Cerebellar cortex (tissue), 1 donor: ENCODE measurements around the gene FZD1.
"Not testable (repeated sequence)": the region's sequence is repeated elsewhere in the genome, so short reads cannot be mapped to it uniquely, and the experiment has no call there.

Experiments
- DNase-seq: peaks from one replicate; pipeline ENCODE4 v3.0.0-alpha.2; 2015; ENCODE audit warnings: low spot score

FZD1 gene

DNA sequence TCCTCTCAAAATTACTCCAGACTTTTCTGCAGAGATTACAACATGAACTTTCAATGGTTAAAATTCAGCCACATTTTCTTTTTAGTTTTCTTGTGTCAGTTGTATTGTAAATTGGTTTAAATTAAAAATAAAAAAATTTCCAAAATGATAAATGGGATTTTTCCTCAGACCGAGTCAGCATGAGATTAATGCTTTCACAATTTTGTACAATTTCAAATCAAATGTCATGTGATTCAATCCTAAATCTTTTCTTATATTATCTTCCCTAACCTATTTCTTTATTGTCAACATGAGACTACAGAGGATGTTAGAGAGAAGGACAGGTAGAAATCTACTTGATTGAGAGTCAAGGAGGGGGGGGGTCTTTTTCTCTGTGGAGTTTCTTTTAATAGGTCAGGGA lies 33.7 kb downstream of the FZD1 start:
- DNase-seq = no peak

GRCh38 chr7:91299952-91300775 lies 35.9 kb downstream of the FZD1 start:
- no peak for DNase-seq

DNA sequence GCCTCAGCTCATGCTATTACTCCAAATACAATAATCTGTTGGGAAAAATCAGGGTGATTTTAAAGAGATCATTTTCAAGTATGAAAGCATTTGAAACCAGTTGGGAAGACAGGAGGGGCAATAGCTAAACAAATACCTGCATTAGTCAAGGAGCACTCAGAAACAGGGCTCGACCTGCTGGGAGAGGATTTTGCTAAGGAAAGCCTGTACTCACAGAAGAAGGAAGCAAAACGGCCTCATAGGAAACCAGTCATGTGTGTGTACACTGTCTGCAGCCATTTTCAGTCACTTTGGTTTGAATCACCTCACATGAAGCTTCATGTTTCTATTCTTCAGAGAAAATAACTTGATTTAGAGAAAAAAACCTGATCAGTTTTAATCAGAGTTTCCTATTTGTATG lies 38.6 kb downstream of the FZD1 start:
- no peak for DNase-seq

GRCh38 chr7:91306266-91306665 lies 42.0 kb downstream of the FZD1 start:
- DNase-seq = no peak

- no peak for DNase-seq
Observed at GRCh38 chr7:91307467-91307866, 43.2 kb downstream of the FZD1 start.

- DNase-seq = not testable (repeated sequence)
Observed at GRCh38 chr7:91308191-91308590, 44.0 kb downstream of the FZD1 start.

DNA sequence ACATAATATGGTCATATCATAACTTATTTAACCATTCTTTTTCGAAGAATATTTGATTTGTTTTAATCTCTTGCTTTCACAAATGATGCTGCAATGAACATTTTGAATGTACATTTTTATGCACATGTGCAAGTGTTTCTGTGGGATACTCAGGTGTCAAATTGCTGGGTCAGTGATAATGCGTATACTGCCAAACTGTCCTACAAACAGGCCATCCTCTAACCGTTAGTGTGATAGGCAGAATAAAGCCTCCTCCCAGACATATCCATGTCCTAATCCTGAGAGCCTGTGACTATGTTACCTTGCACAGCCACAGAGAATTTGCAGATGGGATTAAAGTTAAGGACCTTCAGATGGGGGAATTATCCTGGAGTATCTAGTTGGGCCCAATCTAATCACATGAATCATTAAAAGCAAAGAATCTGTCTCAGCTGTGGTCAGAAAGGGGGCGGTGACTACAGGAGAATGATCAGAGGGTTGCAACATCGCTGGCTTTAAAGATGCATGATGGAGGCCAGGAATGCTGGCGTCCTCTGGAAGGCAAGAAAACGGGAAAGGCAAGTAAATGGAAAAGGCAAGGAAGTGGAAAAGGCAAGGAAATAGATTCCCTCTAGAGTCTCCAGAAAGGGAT lies 46.7 kb downstream of the FZD1 start:
- no peak for DNase-seq

DNA sequence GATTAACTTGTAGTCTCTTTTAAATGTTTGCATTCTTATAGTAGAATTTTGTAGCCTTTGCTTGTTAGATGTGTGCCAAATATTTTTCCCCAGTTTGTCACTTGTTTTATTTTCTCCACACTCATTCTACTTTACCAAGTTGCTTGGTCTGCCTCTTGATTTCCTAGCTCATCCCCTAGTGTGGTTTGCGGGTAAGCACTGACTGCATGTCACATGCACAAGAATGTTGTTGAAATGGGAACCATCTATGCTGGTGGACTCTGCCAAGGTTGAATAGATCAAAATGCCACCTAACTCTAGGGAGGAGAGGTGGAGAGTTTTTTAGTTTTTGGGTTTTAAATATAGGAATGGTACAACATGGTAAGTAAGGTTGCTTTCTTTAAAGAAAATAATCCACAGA lies 47.6 kb downstream of the FZD1 start:
- no peak for DNase-seq

DNA sequence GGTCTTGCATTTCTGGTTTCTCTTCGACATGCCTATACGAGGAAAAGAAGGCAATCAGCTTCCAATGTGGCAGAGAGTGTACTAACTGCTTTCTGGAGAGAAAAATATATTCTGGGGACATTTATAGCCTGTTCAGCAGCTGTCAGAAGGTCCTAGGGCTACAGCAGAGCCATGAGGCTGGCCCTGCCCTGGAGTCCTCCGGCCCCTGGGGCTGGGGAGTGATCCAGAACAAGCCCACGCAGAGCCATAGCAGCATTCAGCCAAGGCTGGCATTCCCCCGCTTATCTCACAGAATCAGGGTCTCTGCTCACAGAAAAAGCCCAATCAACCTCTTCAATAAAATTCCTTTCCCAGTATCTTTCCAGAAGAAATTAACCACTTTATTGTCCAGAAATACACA lies 48.9 kb downstream of the FZD1 start:
- DNase-seq = no peak

DNA sequence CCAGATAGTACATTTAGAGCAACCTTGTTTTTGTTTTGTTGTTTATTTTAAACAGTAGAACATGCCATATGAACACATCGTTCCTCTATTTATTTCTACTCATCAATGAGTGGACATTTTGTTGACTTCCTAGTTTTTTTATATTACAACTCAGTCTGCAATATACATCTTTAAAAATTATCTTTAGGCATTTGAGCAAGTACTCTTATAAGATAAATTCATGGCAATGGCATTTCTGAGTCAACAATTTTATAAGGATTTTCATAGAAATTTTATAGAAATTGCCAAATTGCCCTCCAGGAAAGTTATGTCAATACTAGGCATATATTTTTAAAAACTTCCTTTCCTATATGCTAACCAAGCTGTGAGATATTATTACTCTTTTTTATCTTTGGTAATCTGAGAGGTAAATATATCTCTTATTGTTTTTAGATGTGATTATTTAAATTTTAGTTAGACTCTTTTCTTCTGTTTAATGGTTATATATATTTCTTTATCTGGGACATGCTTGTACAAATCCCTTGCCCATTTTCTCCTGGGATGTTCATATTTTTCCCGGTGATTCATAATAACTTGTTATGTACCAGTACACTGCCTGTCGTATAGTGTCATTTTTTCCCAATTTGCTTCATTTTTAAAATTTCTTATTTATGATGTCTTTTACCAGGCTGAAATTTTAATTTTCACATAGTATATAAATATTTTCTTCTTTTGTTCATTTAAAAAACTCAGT lies 50.5 kb downstream of the FZD1 start:
- DNase-seq = no peak

DNA sequence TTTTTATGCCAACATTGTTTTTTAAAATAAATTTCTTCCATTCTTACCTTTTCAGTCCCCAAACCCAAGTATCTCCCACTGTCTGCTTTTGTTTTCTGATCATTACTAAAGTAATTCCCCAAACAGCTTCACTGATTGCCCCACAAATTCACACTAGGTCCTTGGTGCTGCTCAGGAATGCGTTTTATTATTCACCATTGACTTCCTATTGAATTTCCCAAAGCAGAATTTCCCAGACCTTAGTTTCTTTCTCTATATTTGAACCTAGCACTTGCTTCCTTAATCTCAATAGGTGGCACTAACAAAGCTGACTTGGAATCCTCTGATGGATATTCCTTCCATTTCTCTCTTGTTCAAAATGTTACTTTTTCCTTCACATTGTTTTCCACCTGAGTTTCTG lies 52.2 kb downstream of the FZD1 start:
- no peak for DNase-seq

GRCh38 chr7:91319351-91319750 lies 55.1 kb downstream of the FZD1 start:
- DNase-seq = no peak

- no peak for DNase-seq
Observed at GRCh38 chr7:91320366-91321078, 56.3 kb downstream of the FZD1 start.
